AG04450 (cell line): ENCODE measurements around the gene SOCS2. TPM values are rescaled to one million over a fixed set of nuclear protein-coding genes. Genes with fewer than 3 reads are reported as not detected.

Experiments used
- CTCF ChIA-PET: fragments of 300-600, 350-600 bp; formaldehyde crosslinking; extraction: SDS; loops from one replicate; lab custom pipeline; 2022; ENCODE audit warnings: antibody characterized with exemption, inconsistent platforms; lab: Charles Lee
- POLR2A ChIA-PET: fragments of 350-600 bp; formaldehyde crosslinking; extraction: SDS; loops from one replicate; lab custom pipeline; 2021; ENCODE audit warnings: antibody characterized with exemption, inconsistent platforms; lab: Yijun Ruan, JAX
- DNase-seq: peaks from one replicate; pipeline ENCODE4 v3.0.0-alpha.2; 2011; ENCODE audit warnings: low read depth, low spot score
- H3K27ac ChIP-seq: one replicate; pipeline ENCODE4 v1.5.1; 2012; ENCODE audit warnings: low read depth, low read length, control low read depth
- H3K27me3 ChIP-seq: one replicate; pipeline ENCODE4 v1.6.0; 2012; ENCODE audit warnings: low read length; ENCODE audit not compliant: control insufficient read depth, insufficient read depth
- H3K4me3 ChIP-seq: 2 replicates; pipeline ENCODE4 v1.5.1; 2011; ENCODE audit warnings: mild to moderate bottlenecking, low read depth, low read length, control low read depth
- H3K9me3 ChIP-seq: 2 replicates; pipeline ENCODE4 v1.5.1; 2012; ENCODE audit warnings: low read length; ENCODE audit not compliant: control insufficient read depth, insufficient read depth
- polyA plus RNA-seq: library from polyadenylated mRNA; depleted of rRNA; stranded (reverse); fragments of >200 nt; gene quantifications from 2 replicates; pipeline ENCODE4 v1.2.3, GENCODE V29; 2011
- TF ChIP-seq, protein P1 (sequence below): IDR thresholded peaks from 2 replicates; pipeline ENCODE4 v1.5.1; 2011; ENCODE audit warnings: low read depth, low read length, control low read depth, inconsistent platforms

SOCS2 gene
- polyA plus RNA-seq, 1 experiment, result 17.6 TPM

DNA sequence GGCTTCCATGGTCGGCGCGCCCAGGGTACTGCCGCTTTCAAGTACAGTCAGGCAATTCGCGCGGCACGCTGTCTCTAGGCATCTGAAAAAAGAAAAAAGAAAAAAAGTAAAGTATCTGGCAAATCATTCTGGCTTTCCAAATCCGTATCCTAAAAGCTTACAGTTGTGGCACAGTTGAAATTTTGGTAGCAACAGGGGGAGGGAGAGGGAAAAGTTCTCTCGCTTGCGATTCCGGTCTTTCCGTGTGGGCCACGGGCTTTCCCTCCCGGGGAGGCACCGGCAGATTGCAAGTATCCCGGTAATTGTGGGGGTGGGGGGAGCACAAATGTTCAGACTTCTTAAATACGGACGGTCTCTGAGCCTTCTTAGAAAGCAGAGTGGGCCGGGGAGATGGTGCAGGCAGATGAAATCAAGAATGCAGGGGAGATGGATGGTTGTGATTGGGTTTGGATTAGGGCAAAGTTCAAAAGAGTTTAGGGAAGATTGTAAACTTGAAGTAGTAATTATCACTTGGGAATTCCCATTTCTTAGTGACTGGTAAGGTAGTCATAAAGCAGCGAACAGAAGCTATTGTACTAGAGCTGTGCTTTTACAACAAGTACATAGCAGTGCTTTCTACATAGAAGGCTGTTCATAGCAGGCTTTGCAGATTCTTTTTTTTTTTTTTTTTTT is 1.2 kb downstream of the SOCS2 start:
- POLR2A ChIA-PET, result interaction anchor here (0.7 to 1.4 kb wide), 2 partner anchors 103 to 118 kb away, joined by 3 to 6 read pairs; partner anchors contain the start of gene CRADD
- no peaks in the 10 kb centered on the region for H3K27me3 ChIP-seq
- peak overlapping the region; percentile 77 for H3K4me3 ChIP-seq
- CTCF ChIA-PET, result interaction anchor here (0.7 to 3.3 kb wide), 9 partner anchors 47 to 1806 kb away, joined by 3 to 51 read pairs (median 6); no protein-coding TSS in a partner anchor
- peak overlapping the region; percentile 39 for H3K27ac ChIP-seq
- TF ChIP-seq, protein P1, sequence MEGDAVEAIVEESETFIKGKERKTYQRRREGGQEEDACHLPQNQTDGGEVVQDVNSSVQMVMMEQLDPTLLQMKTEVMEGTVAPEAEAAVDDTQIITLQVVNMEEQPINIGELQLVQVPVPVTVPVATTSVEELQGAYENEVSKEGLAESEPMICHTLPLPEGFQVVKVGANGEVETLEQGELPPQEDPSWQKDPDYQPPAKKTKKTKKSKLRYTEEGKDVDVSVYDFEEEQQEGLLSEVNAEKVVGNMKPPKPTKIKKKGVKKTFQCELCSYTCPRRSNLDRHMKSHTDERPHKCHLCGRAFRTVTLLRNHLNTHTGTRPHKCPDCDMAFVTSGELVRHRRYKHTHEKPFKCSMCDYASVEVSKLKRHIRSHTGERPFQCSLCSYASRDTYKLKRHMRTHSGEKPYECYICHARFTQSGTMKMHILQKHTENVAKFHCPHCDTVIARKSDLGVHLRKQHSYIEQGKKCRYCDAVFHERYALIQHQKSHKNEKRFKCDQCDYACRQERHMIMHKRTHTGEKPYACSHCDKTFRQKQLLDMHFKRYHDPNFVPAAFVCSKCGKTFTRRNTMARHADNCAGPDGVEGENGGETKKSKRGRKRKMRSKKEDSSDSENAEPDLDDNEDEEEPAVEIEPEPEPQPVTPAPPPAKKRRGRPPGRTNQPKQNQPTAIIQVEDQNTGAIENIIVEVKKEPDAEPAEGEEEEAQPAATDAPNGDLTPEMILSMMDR, result no peak
- no peak for DNase-seq
- H3K9me3 ChIP-seq, result no peaks in the 10 kb centered on the region; the same call in 1 of the 2 replicates

DNA sequence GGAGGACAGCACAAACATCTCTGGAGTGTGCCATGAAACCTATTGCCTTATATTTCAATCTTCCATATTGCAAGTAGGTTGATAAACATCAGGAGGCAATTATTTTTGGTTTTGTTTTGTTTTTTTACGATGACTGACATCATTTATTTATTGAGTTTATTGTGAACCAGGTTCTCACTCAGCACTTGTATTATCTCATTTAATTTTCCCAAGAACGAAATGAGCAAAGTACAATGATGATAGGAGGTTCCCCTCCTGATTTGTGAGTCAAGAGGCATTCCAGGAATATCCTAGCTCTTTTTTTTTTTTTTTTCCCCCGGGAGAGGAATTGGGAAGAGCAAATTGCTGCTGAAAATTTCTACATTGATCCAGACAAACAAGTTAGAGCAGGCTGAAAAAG is 4.7 kb downstream of the SOCS2 start:
- DNase-seq, result no peak
- CTCF ChIA-PET, result interaction anchor here (0.5 kb wide), 1 partner anchor 210 kb away, joined by 5 read pairs; no protein-coding TSS in a partner anchor

DNA sequence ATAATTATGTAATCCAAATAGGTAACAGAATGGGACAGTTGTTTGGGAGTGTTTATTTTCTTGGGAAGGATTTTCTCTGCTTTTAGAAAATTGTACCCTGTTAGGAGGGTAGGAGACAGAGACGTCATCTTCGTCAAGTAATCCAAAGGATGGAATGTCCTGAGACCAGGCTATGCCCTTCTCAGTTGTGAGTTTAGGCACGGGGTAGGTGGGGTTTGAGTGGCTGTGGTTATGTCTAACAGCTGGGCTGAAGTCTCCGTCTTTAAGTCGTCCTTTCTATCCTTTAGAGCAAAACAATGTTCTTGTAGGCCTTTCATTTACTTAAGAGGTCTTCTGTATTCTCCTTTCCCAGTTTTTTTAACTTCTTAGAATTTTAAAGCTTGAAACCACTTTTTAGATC is 5.7 kb downstream of the SOCS2 start:
- no peak for DNase-seq
- H3K27me3 ChIP-seq, result no peaks in the 10 kb centered on the region
- no peak overlapping the region for H3K4me3 ChIP-seq
- H3K9me3 ChIP-seq, result no peaks in the 10 kb centered on the region
- H3K27ac ChIP-seq, result no peak overlapping the region
- ChIA-PET POLR2A (no interaction called here), CTCF (no interaction called here)
- TF ChIP-seq, protein P1, result no peak

More for the DNA sequence above, 4.7 kb downstream of the SOCS2 start:
- Histone ChIP-seq H3K27ac (no peak overlapping the region), H3K27me3 (no peaks in the 10 kb centered on the region), H3K9me3 (no peaks in the 10 kb centered on the region), H3K4me3 (no peak overlapping the region)
- POLR2A ChIA-PET, result no interaction called here
- TF ChIP-seq, protein P1, result no peak

DNA sequence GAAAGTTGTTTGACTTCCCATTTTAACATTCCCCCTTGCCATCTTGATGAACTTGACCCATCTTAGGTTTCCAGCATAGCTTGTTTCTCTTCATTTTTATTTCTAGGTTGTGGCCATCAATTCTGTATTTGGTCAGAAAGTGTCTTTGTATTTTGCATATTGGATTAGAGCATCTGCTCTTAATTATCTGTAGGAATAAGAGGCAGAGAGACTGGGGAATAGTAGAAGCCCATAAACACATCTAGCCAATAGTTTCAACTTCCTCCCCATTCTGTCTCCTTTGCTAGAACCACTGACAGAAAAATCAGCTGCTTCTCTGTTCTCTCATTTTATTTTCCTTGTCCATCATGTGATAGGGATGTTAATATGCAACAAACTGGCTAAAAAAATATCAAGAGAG is 8.2 kb downstream of the SOCS2 start:
- Histone ChIP-seq H3K27me3 (no peaks in the 10 kb centered on the region), H3K9me3 (no peaks in the 10 kb centered on the region), H3K27ac (no peak overlapping the region), H3K4me3 (no peak overlapping the region)
- TF ChIP-seq, protein P1, result no peak
- ChIA-PET CTCF (interaction anchor here (0.7 to 1.7 kb wide), 5 partner anchors 11 to 522 kb away, joined by 3 to 10 read pairs (median 5); no protein-coding TSS in a partner anchor), POLR2A (no interaction called here)
- no peak for DNase-seq

DNA sequence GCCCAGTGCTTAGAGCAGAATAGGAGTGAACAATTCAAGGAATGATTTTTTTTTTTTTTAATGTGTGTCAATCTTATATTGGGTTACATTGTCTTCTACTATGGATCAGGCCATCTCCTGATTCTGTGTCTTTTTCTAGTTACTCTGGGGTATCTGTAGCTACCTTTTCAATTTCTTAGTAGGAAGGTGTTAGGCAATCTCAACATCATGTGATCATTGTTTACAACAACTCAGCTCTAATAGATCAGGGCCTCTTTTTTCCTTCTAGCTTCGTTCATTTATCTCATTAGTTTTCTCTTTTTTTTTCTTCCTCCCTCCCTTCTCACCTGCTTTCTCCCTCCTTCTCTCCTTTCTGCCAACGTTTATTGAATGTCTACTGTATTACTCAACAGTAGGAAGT is 8.9 kb downstream of the SOCS2 start:
- no peak for DNase-seq
- POLR2A ChIA-PET, result interaction anchor here (0.7 kb wide), 1 partner anchor 243 kb away, joined by 4 read pairs; no protein-coding TSS in a partner anchor
- CTCF ChIA-PET, result interaction anchor here (1.0 to 1.7 kb wide), 4 partner anchors 12 to 521 kb away, joined by 3 to 10 read pairs (median 5); no protein-coding TSS in a partner anchor
- Histone ChIP-seq H3K9me3 (no peaks in the 10 kb centered on the region), H3K27ac (no peak overlapping the region), H3K4me3 (no peak overlapping the region), H3K27me3 (no peaks in the 10 kb centered on the region)
- TF ChIP-seq, protein P1, result no peak
